Uterus (tissue), 2 donors: ENCODE measurements around the gene OR10V1.

ENCODE experiments used
- CTCF ChIP-seq, 4 experiments: fragments of 200-600 bp in 2 of 4; fragments of 450-650 bp in 2 of 4; sonication (generic) in 2 of 4; IDR thresholded peaks; one replicate each; pipeline ENCODE4 v1.5.1; 2016 to 2019; ENCODE audit warnings: antibody characterized with exemption in 4 of 4, mild to moderate bottlenecking in 2 of 4, moderate library complexity in 1 of 4
- POLR2A ChIP-seq, 2 donors: fragments of 450-650 bp; IDR thresholded peaks; one replicate each; pipeline ENCODE4 v1.6.1; 2016; ENCODE audit warnings: antibody characterized with exemption in 2 of 2, mild to moderate bottlenecking in 1 of 2, moderate library complexity in 1 of 2

GRCh38 chr11:59678813-59679165 is 34.9 kb downstream of the OR10V1 start:
- TF ChIP-seq CTCF (IDR thresholded peaks at IDR 0.05) (no peak), POLR2A (IDR thresholded peaks at IDR 0.05) (no peak)
